Neural progenitor cell (in vitro differentiated cells): Measurements from ENCODE around the gene PLA2G6. TPM values are rescaled to one million over a fixed set of nuclear protein-coding genes. Genes with fewer than 3 reads are reported as not detected.

ENCODE experiments used
- DNase-seq: peaks from one replicate; pipeline ENCODE4 v3.0.0-alpha.2; 2016; ENCODE audit warnings: low spot score
- H2AFZ ChIP-seq: fragments of 200-600 bp; sonication (generic); replicated peaks from 2 replicates; pipeline ENCODE4 v1.6.1; 2016; ENCODE audit warnings: antibody characterized with exemption
- H3F3A ChIP-seq: fragments of 200-600 bp; sonication (generic); 2 replicates; pipeline ENCODE4 v1.6.1; 2016; ENCODE audit warnings: antibody characterized with exemption, low read depth
- H3K27ac ChIP-seq: fragments of 200-600 bp; sonication (generic); 2 replicates; pipeline ENCODE4 v1.5.1; 2016; ENCODE audit warnings: mild to moderate bottlenecking
- H3K27me3 ChIP-seq: fragments of 200-600 bp; sonication (generic); 2 replicates; pipeline ENCODE4 v1.6.1; 2016; ENCODE audit warnings: mild to moderate bottlenecking, moderate library complexity
- H3K36me3 ChIP-seq: fragments of 200-600 bp; sonication (generic); 2 replicates; pipeline ENCODE4 v1.5.1; 2016
- H3K4me1 ChIP-seq: fragments of 200-600 bp; sonication (generic); 2 replicates; pipeline ENCODE4 v1.6.1; 2016; ENCODE audit warnings: mixed run types
- H3K4me2 ChIP-seq: fragments of 200-600 bp; sonication (generic); 2 replicates; pipeline ENCODE4 v1.6.1; 2016
- H3K4me3 ChIP-seq: fragments of 200-600 bp; sonication (generic); 2 replicates; pipeline ENCODE4 v1.5.1; 2016
- H3K79me2 ChIP-seq: fragments of 200-600 bp; sonication (generic); 2 replicates; pipeline ENCODE4 v1.6.1; 2016; ENCODE audit warnings: low read depth
- H3K9ac ChIP-seq: fragments of 200-600 bp; sonication (generic); 2 replicates; pipeline ENCODE4 v1.6.1; 2016
- H3K9me3 ChIP-seq: fragments of 200-600 bp; sonication (generic); 2 replicates; pipeline ENCODE4 v1.5.1; 2016; ENCODE audit warnings: low read depth
- H4K20me1 ChIP-seq: fragments of 200-600 bp; sonication (generic); 2 replicates; pipeline ENCODE4 v1.6.1; 2016; ENCODE audit warnings: low read depth
- H3K27ac Mint-ChIP-seq: 3 replicates; pipeline ENCODE4 v1.8.0; 2021; ENCODE audit warnings: mixed read lengths
- H3K27me3 Mint-ChIP-seq: 2 replicates; pipeline ENCODE4 v1.8.0; 2022; ENCODE audit warnings: low read depth, mild to moderate bottlenecking, inconsistent platforms, moderate library complexity, mixed read lengths; ENCODE audit not compliant: insufficient read depth
- H3K36me3 Mint-ChIP-seq: 3 replicates; pipeline ENCODE4 v1.8.0; 2021; ENCODE audit warnings: mixed read lengths
- H3K4me1 Mint-ChIP-seq: 3 replicates; pipeline ENCODE4 v1.8.0; 2021; ENCODE audit warnings: mixed read lengths
- H3K4me3 Mint-ChIP-seq: 3 replicates; pipeline ENCODE4 v1.8.0; 2021; ENCODE audit warnings: mild to moderate bottlenecking, moderate library complexity, mixed read lengths
- H3K9me3 Mint-ChIP-seq: 3 replicates; pipeline ENCODE4 v1.8.0; 2020; ENCODE audit warnings: mixed read lengths
- EZH2 ChIP-seq: fragments of 200-600 bp; sonication (generic); IDR thresholded peaks from 2 replicates; pipeline ENCODE4 v1.6.1; 2017; ENCODE audit warnings: antibody characterized with exemption, mild to moderate bottlenecking, moderate library complexity
- EZH2phosphoT487 ChIP-seq: fragments of 200-600 bp; sonication (generic); IDR thresholded peaks from 2 replicates; pipeline ENCODE4 v1.6.1; 2017; ENCODE audit warnings: antibody characterized with exemption
- total RNA-seq: library from RNA; depleted of rRNA; stranded (reverse); fragments of >200 nt; gene quantifications from 2 replicates; pipeline ENCODE4 v1.2.3, GENCODE V29; 2015; ENCODE audit warnings: low replicate concordance
- TF ChIP-seq, protein P1 (sequence below): fragments of 200-600 bp; sonication (generic); IDR thresholded peaks from 2 replicates; pipeline ENCODE4 v1.5.1; 2017; ENCODE audit warnings: antibody characterized with exemption, mild to moderate bottlenecking

The PLA2G6 gene
- total RNA-seq, 1 donor from 2014 or later = 20.1 TPM

DNA sequence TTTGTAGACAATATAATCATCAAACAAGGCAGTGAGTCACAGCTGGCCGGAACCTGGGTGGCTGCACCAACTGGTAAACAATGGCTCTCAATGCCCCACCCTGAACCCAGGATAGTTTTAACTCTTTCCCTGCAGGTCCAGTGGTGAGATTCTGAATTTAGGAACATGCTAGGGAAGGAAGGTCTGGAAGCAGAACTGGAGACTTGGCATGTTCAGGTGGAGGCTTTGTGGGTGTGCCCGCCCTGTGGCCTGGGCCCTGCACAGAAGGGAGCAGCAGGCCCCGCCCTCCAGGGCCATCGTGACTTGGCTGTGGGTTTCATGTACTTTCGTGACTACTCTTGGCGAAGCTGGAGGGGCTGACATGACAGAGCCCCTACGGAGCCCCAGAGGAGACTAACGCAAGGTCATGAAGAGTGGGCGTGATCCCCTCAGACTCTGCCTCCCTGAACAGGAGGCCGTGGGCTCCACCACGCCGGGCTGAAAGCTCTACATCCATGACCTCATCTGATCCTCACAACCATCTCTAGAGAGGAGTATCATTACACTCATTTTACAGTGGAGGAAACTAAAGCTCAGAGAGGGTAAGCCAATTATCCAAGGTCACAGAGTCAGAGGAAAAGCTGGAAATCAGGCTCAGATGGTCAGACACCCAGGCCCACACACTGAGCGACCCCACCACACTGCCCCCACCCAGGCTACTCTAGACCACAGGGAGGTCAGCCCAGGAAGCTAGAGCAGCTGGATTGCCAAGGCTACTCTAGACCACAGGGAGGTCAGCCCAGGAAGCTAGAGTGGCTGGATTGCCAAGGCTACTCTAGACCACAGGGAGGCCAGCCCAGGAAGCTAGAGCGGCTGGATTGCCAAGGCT, 47.5 kb upstream of the PLA2G6 start:
- no peaks in the 10 kb centered on the region for H3K9me3 Mint-ChIP-seq
- H3K27ac ChIP-seq = no peak overlapping the region
- no peak overlapping the region for H3K4me3 Mint-ChIP-seq

DNA sequence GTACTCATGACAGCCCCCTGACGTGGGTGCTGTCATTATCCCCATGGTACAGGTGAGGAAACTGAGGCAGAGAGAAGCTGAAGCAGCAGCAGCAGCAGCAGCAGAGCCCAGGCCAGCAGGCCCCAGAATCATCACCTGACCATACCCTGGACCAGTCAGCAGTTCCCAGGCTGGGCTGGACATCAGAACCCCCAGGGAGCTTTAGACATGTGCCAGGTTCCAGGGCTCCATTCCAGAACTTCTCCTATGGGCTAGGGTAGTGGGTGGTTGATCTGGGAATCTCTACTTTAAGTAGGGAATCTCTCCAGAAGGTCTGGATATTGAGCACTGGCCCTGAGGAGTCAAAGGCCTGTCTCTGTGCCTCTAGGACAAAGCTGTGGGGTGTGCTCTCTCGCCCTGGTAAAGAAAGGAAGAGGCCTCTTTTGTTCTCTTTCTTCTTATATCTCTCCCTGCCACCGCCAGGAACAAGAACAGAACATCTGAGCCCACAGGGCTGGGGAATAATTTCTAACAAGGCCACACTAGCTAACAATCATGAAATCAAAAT, 46.8 kb upstream of the PLA2G6 start:
- Histone ChIP-seq H3K36me3 (no peaks in the 10 kb centered on the region), H3K4me1 (peaks cover 10% of the 10 kb centered on the region), H4K20me1 (peaks cover 3% of the 10 kb centered on the region), H3K4me3 (no peak overlapping the region), H3K79me2 (no peaks in the 10 kb centered on the region), H2AFZ (no peak overlapping the region), H3K9me3 (no peaks in the 10 kb centered on the region), H3K4me2 (peak overlapping the region; percentile 4), H3K27ac (no peak overlapping the region), H3K9ac (no peak overlapping the region), H3F3A (no peaks in the 10 kb centered on the region), H3K27me3 (no peaks in the 10 kb centered on the region)
- DNase-seq = no peak
- Mint-ChIP-seq H3K4me1 (peaks cover 4% of the 10 kb centered on the region), H3K9me3 (no peaks in the 10 kb centered on the region), H3K27me3 (peaks cover 2% of the 10 kb centered on the region), H3K4me3 (no peak overlapping the region), H3K27ac (peak overlapping the region; percentile 43), H3K36me3 (peaks cover 19% of the 10 kb centered on the region)
- TF ChIP-seq EZH2 = no peak
- TF ChIP-seq, protein P1, sequence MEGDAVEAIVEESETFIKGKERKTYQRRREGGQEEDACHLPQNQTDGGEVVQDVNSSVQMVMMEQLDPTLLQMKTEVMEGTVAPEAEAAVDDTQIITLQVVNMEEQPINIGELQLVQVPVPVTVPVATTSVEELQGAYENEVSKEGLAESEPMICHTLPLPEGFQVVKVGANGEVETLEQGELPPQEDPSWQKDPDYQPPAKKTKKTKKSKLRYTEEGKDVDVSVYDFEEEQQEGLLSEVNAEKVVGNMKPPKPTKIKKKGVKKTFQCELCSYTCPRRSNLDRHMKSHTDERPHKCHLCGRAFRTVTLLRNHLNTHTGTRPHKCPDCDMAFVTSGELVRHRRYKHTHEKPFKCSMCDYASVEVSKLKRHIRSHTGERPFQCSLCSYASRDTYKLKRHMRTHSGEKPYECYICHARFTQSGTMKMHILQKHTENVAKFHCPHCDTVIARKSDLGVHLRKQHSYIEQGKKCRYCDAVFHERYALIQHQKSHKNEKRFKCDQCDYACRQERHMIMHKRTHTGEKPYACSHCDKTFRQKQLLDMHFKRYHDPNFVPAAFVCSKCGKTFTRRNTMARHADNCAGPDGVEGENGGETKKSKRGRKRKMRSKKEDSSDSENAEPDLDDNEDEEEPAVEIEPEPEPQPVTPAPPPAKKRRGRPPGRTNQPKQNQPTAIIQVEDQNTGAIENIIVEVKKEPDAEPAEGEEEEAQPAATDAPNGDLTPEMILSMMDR = no peak
- no peak for TF ChIP-seq EZH2phosphoT487

More for the DNA sequence above, 47.5 kb upstream of the PLA2G6 start:
- Histone ChIP-seq H3K9ac (no peak overlapping the region), H4K20me1 (peaks cover 3% of the 10 kb centered on the region), H3F3A (no peaks in the 10 kb centered on the region), H3K9me3 (no peaks in the 10 kb centered on the region), H3K27me3 (no peaks in the 10 kb centered on the region), H3K79me2 (no peaks in the 10 kb centered on the region), H3K4me3 (no peak overlapping the region), H3K4me1 (peaks cover 10% of the 10 kb centered on the region), H3K36me3 (no peaks in the 10 kb centered on the region), H3K4me2 (peak overlapping the region; percentile 4), H2AFZ (no peak overlapping the region)
- DNase-seq = no peak
- H3K27me3 Mint-ChIP-seq = peaks cover 1% of the 10 kb centered on the region
- H3K27ac Mint-ChIP-seq = peak overlapping the region; percentile 43
- TF ChIP-seq EZH2phosphoT487 (no peak), EZH2 (no peak)
- TF ChIP-seq, protein P1 = no peak
- peaks cover 4% of the 10 kb centered on the region for H3K4me1 Mint-ChIP-seq
- H3K36me3 Mint-ChIP-seq = peaks cover 22% of the 10 kb centered on the region

DNA sequence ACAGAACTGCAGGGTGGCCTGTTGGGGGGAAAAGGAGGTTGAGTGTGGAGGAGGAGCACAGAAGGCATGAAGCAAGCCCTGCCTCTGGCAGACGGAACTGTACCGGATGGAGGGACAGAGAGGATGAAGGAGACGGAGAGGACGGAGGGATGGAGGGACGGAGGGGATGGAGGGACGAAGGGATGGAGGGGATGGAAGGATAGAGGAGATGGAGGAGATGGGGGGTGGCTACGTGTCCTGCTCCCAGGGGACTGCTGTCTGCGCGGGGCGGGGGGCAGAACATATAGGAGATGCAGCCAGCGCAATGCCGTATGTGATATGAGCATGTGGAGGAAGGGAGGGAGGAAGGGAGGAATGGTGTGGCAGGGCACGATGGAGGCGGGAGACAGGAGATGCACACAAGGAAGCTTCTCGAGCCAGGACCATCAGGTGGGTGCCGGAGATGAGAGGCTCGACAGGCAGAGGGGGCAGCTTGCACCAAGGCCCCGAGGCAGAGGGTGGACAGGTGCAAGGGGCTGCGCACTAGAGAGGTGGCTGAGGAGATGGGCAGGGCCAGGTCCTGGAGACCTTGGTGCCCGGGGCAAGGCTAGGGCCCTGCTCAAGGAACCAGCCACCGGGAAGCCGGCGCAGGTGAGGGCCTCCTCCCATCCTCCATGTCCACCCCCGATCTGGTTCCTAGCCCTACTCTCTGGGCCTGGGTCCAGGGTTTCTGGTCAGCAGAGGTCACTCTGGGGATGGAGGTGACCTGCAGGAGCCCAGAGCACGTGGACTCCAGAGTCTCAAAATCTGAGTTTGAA, 45.4 kb upstream of the PLA2G6 start:
- Mint-ChIP-seq H3K4me3 (no peak overlapping the region), H3K4me1 (peaks cover 4% of the 10 kb centered on the region), H3K27ac (peak overlapping the region; percentile 85), H3K27me3 (peaks cover 6% of the 10 kb centered on the region), H3K36me3 (peaks cover 18% of the 10 kb centered on the region), H3K9me3 (no peaks in the 10 kb centered on the region)
- Histone ChIP-seq H4K20me1 (peaks cover 3% of the 10 kb centered on the region), H3K27me3 (no peaks in the 10 kb centered on the region), H3K9ac (no peak overlapping the region), H3K4me2 (no peak overlapping the region), H3K79me2 (no peaks in the 10 kb centered on the region), H3K27ac (no peak overlapping the region), H2AFZ (no peak overlapping the region), H3K36me3 (no peaks in the 10 kb centered on the region), H3F3A (no peaks in the 10 kb centered on the region), H3K4me1 (peaks cover 10% of the 10 kb centered on the region), H3K9me3 (no peaks in the 10 kb centered on the region), H3K4me3 (no peak overlapping the region)
- DNase-seq = no peak
- no peak for TF ChIP-seq EZH2phosphoT487
